Fibroblast of skin of right quadriceps (primary cell): Measurements from ENCODE around the gene SZT2.

Source experiments
- DNase-seq: peaks from one replicate; pipeline ENCODE4 v3.0.0-alpha.2; 2013

The SZT2 gene

DNA sequence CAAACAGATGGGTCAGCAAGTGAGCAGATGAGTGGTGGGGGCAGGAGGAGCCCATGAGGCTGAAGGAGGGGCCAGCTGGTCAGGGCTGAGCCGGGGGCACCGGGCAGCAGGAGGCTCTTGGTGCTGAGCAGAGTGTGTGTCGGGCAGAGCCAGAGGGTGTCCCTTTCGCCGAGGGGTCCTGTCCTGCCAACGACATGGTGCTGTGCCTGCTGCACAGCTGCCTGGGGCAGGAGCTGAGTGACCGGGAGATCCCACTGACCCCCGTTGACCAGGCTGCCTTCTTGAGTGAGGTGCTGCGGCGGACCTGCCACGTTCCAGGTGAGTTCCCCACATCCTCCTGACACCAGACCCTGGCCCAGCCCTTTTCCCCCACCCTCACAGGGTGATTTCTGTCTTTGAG is 36.5 kb downstream of the SZT2 start:
- no peak for DNase-seq

DNA sequence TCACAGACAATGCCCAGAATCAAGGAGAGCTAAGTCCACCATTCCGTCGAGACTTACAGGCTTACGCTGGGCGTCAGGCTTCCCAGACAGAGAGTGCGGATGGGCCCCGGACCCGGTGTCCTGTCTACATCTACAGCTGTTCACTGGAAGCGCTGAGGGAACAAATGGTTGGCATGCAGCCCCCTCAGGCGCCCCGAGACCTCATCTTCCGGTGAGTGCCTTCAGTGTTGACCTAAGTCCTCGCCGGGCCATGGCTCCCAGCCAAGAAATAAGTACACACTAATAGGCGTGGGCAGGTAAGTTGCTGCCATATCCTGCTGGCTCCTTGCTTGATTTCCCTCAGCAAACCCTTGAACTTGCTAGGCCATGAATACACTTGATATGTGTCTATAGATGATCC is 37.8 kb downstream of the SZT2 start:
- no peak for DNase-seq

DNA sequence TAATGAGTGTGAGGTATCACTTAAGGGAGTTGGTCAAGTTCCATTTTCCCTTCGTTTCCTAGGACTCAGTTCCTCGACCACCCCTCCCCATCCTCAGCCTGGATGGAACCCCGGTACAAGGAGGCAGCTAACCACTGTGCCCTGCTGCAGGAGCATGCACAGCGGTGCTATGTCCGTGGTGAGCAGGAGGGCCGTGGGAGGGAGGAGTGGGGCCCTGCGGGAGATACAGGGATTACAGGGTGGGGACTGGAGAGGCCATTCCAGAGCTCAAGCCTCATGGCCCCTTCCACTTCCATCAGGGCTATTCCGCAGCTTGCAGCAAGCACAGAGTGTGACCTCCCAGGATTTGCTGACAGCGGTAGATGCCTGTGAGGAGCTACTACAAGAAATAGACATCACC is 38.2 kb downstream of the SZT2 start:
- DNase-seq, result no peak

DNA sequence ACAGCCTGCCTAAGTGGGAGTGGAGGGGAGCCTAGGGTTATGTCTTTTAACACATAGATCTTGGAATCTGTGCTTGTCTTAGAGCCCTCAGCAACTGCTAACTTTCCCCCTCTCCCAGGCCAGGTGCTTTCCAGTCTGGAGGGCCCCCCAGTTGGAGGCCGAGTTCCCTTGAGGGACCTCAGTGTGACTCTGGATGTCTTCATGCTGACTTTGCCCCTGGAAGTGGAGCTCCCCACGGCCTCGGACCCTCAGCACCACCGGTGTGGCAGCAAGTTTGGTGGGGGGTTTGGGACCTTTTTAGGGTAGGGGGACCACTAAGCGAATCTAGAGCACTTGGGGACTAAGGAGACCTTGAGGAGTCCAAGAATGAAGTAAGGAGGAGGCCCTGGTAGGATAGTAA is 41.1 kb downstream of the SZT2 start:
- no peak for DNase-seq

DNA sequence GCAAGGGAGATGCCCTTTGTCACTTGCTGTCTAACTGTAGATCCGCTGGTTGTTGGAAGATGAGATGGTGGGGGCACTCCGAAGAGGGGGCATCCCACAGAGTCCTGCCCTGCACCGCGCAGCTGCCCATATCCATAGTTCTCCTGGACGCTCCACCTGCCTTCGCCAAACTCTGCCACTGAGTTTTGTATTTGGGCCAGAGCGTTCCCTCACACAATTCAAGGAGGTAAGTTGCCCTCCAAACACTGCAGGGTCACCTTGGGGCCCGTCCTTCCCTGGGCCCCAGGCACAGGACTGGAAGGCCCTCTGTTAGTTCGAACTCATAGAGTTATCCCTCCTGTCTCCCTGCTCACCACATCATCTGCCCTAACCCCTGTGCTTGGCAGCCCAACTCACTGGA is 42.0 kb downstream of the SZT2 start:
- no peak for DNase-seq

DNA sequence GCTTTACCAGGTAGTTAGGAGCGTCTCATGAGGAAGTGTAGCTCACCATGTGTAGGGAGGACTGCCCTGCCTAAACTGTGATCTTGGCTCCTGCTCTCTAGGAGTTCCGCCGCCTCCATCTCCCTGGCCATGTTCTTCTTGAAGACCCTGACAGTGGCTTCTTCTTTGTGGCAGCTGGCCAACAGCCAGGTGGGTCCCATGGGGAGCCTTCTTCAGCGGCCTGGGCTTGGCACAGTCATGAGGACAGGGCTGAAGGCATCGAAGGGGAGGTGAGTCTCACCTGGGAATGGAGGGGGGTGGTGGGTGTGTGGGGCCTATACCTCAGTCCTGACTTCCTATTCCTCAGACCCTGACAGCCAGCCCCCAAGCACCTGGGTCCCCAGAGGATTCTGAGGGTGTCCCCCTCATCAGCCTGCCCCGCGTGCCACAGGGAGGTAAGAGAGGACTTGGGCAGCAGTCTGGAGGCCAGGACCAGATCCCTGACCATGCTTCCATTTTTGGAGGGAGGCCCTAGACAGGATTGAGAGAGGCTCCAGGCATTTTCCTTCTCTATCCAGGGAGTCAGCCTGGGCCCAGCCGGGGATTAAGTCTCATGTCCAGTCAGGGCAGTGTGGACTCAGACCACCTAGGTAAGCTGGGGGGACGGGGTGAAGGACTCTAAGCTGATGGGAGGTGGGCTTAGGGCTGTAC is 42.6 kb downstream of the SZT2 start:
- DNase-seq, result no peak

DNA sequence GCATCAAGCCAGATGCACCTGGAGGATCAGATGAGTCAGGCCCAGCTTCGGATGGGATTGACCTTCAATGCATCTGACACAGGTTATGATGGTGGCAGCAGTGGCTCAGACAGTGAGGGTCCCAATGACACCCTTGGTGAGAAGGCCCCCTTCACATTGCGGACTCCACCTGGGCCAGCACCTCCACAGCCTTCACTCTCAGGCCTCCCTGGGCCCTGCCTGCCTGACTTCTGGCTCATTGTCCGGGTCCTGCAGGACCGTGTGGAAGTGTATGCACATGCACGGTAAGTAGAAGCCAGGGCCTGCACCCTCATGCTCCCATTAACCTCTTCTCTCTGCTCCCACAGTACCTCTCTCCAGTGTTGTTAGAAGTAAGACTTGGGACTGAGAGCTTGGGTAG is 43.2 kb downstream of the SZT2 start:
- no peak for DNase-seq

DNA sequence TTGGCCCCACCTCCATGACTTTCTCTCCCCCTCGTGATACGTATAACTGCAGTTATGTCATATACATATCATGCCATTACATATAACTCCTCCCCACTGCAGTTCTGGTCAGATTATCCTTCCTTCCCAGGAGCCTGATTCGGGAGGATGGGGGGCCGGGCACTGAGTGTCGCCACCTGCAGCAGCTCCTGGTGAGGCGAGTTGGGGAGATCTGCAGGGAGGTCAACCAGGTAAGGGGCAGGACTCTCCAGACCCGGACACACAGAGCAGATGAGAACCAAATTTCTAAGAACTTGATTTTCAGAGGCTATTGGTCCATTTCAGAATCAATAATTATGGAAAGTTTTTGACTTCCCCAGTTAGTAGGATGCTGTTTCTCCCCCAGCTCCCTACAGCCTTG is 44.6 kb downstream of the SZT2 start:
- no peak for DNase-seq

DNA sequence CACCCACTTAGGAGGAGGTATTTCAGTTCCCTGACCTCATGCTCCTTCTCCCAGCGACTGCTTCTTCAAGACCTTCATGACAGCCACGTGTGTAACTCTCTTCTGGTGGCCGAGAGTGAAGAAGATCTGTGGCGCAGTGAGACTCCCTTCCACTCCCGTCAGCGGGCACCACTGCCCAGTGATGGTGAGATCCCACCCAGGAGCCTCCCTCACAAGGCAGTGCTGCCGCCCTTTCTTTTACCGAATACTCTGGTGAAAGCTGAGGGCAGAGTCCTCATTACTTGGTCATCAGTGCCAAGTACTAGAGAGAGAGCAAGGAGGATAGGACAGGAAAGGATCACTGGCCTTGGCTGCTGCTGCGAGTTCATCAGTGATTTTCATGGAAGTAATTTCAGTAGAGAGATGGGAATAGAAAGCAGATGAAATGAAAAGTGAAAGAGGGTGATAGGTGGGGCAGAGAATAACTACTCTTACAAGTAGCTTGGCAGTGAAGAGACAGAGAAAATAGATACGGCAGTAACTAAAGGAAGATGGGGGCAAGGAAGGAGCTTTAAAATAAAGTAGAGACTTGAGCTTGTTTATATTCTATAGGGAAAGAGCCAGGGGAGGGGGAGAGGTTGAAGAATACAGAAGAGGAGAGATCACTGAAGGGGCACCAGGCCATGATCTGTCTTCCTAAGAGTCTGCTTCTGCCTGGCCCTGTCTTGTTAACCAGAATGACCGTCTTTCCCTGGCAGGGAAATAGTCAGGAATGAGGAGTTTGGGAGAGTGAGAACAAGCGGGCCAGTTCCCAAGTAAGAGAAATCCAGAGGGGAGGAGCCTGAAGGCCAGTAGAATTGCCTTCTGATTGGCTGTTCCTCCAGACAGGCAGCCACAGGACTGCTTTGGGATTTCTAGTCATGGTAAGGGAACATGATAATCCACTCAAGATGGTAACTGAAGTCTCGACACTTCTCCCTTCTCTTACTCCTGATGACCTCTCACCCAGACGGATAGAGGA is 45.7 kb downstream of the SZT2 start:
- peak; percentile 25 for DNase-seq

DNA sequence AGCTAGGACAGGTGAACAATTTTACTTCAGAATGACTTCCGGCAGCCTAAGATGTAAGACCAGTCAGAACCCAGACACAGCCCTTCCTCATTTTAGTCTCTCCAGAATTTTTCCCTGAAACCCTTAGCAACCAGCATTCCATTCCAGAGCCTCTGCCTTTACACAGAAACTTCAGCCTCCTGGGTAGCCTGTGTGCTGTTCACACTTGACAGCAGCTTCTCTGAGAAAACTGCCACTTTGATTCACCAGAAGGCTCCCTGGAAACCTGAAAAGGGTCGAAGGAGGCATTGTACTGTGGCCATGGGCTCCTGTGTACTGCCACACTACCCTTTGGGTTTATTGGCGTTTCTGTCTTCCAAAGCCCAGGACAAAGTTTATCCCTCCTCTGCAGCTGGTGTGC is 46.7 kb downstream of the SZT2 start:
- DNase-seq, result no peak

DNA sequence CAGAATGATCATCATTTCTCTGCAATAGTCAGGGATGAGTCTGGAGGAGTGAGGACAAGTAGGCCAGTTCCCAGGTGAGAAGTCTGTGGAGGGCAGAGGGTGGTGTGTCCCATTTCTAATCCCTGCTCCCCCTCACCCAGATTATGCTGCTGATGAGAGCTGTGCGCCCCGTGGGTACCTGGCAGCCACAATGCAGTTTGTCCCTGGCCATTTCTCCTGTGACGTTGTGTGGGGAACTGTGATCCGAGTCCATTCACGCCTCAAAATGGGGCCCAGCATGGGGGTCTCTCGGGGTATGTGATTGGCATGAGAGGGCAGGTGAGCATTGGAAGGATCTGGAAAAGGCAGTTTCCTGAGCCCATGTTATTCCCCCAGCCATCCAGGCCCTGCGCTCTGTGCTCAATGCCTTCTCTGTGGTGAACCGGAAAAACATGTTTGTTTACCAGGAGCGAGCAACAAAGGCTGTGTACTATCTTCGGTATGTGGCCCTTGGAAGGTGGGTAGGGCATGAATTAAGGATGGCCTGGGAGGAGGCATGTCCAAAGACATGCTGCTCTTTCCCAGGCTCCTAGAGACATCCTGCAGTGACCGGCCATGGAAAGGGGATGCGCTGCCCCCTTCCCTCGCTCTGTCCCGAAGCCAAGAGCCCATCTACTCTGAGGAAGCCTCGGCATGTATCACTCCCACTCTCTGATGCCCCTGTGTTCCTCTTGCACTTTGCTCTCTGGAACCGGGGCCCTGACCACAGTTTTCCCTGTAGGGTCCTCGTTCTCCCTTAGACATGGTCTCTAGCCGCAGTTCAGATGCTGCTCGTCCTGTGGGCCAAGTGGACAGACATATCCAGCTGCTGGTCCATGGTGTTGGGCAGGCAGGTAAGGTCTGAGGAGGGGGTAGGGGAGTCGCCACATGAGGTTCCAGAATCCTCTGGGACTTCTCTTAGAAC is 47.6 kb downstream of the SZT2 start:
- DNase-seq, result no peak

DNA sequence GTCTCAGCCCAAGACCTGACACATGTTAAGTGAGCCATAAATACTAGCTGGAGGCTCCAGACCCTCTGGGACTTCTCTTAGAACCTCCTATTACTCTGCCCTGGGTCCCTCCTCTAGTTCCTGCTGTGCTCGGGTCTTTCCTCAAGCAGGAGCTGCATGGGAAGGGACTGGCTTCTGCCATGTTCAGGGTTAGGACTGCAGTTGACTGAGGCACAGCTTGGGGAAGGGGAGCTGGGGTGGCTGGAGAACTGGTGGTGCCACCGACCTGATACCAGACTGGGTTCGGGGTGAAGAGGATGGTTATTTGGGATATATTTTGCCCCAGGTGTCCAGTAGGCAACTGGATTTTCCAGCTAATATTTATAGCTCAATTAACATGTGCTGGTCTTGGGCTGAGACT is 48.3 kb downstream of the SZT2 start:
- no peak for DNase-seq

DNA sequence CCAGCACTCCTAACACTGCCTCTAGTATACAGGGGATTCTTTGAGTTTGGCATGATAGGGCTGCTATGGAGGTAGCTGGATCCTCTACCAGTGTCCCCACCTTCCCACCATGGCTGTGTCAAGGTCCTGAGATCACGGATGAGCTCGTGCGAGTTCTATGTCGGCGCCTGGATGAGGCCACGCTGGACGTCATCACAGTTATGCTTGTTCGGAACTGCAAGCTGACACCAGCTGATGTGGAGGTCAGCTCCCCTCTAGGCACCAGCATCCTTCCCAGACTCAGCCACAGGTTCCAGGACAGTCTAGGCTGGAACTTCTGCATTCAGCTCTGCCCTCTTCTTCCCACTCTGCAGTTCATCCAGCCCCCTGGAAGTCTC is 48.9 kb downstream of the SZT2 start:
- DNase-seq, result no peak

DNA sequence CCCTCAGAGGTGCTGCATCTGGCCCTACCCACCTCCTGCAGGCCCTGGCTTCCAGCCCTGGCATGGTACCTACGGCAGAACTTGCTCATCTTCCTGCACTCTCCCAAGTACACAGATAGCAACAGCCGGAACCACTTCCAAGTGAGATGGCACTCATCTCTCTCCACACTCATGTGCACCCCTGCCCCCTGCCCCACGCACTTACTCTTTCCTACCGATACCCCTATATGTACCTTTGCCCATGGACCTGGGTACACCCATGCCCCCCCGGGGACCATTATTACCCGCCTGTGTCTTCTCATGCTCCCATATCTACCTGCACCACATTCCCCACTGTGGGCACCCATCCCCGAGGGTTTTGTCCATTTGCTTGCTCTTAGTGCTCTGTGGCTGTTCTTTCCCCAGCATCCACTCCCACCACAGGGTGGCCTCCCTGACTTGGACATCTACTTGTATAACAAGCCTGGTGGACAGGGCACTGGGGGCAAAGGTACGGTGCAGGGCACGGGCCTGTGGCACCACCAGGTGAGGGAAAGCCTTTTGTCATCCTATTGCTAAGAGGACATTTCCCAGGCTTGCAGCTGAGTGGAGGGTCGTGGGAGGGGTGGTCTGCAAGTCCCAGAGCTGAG is 49.4 kb downstream of the SZT2 start:
- no peak for DNase-seq

DNA sequence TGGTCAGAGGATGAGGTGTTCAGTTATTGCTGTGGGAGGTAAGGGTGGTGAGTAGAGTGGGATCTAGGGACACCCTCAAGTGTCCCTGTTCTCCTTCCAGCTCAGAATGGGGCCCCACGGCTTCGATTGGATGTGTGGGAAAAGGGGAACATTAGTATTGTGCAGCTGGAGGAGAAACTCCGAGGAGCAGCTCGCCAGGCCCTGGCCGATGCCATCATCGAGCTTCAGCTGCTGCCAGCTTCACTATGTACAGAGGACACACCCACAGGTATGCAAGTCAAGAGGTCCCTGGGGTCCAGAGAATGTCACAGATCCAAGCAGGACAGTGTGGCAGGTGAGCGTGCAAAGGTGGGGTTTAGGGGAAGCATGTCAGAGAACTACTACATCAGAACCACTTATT is 50.1 kb downstream of the SZT2 start:
- no peak for DNase-seq

DNA sequence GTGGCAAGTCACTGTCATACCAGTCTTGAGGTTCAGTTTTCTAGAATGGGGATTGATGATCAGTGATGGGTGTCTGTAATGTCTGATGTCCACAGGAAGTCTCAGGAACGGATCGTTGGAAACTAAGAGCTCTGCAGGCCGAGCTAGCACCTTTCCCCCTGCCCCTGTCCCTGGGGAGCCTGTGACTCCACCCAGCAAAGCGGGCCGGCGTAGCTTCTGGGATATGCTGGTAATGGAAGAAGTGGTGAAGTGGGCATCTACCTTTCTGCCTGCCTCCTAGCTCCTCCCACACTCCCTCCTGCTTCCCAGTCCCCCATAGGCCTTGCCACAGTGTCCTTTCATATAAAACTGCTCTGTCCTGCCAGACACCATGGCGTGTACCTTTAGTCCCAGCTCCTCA is 50.7 kb downstream of the SZT2 start:
- DNase-seq, result no peak

DNA sequence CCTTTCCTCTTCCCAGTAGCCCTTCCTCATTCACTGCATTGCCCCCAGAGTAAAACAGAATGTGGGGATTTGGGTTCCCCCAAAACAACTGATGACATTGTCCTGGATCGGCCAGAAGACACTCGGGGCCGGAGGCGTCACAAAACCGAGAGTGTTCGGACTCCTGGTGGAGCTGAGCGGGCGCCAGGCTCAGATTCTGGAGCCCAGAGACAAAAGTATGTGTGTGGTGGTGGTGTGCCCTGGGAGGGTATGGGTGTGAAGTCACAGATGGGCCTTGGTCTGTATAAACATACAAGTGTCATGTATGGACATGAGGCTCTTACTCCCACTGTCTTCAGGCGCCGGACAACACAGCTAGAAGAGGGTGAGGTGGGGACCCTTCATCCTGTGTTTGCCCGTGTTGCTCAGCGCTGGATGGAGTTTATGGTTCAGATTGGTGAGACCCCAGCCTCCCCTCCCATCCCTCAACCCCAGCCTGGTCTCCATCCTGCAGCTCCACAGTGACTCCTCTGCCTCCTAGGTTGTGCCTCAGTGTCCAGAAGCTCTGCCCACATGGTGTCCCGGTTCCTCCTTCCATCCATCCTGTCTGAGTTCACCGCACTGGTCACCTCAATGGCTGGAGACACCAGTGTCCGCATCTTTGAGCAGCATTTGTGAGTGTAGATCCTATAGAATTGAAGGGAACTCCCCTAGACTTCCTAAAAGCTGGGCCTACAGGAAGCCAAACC is 51.6 kb downstream of the SZT2 start:
- no peak for DNase-seq

DNA sequence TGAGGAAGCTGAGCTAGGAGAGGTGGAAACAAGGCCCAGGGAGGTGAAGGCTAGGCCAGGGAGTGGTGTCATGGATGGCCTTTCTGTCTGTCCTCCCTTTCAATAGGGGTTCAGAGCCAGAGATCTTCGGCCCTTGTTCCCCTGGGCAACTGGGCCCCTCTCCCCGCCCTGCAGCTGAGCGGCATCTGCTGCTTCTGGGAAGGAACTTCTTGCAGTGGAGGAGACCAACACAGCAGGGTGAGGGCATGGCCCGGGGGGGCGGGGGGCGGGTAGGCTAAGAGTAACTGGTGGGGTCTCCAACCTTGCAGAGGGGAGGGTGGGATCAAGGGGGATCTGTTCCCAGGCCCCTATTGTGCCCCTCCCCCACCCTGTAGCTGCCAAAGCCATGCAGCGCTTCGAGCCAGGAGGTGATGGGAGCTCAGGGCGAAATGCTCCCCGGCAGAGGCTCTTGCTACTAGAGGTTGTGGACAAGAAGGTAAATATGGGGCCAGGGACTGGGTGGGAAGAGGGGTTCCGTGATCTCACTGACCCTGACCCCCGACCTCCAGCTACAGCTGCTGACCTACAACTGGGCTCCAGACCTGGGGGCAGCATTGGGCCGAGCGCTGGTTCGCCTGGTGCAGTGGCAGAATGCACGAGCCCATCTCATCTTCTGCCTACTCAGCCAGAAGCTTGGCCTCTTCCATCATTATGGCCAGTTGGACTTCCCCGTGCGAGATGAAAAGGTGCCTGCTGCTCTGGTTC is 52.4 kb downstream of the SZT2 start:
- DNase-seq, result no peak

DNA sequence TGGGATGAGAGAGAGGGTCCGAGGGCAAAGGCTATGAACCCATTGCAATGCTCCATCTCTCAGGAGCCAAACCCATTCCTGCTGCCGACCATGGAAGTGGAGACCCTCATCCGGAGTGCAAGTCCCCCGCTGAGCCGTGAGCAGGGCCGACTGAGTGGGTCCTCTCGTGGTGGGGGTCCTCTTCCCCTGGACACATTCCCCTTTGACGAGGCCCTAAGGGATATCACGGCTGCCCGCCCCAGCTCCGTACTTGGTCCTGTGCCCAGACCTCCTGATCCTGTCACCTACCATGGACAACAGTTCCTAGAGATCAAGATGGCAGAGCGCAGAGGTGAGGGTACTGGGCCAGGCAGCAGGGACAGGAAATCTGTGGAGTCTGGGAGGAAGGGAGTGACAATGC is 53.1 kb downstream of the SZT2 start:
- no peak for DNase-seq

DNA sequence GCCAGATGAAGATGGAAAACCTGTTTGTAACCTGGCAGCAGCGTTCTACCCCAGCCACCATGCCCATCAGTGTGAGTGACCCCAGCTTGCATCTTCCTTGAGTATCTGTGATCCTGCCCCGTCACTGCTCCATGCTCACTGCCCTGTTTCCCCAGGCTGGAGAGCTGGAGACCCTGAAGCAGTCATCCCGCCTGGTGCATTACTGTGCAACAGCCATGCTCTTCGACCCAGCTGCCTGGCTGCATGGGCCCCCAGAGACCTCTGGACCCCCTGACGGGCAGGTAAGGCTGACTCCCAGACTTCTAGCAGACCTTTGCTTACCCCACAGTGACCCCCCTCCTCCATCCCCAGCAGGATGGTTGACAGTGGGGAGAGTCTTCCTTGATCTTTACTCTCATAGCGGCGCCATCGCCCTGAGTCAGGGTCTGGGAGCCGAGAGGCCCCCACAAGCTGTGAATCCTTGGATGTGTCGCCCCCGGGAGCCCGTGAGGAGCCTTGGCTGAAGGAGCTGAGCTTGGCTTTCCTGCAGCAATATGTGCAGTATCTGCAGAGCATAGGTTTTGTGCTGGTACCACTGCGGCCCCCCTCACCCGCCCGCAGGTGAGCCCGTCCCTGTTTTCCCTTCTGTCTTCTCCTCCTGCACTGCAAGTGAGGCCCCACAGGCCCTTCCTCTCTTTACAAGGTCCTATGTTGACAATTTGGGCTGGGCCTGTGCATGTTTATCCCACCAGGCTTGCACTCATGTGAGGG is 53.7 kb downstream of the SZT2 start:
- DNase-seq, result no peak
